HCEC 1CT (cell line): ENCODE results near the gene CYP46A1.
"Not testable (repeated sequence)": the region's sequence is repeated elsewhere in the genome, so short reads cannot be mapped to it uniquely, and the experiment has no call there.

Experiments used
- DNase-seq: peaks from one replicate; pipeline ENCODE4 v3.0.0-alpha.2; 2017

CYP46A1 gene

GRCh38 chr14:99748529-99748928 is 64.4 kb downstream of the CYP46A1 start:
- no peak for DNase-seq

GRCh38 chr14:99749142-99749541 is 65.0 kb downstream of the CYP46A1 start:
- DNase-seq: no peak

- no peak for DNase-seq
These were observed 65.9 kb downstream of the CYP46A1 start for GRCh38 chr14:99749763-99750715.

- no peak for DNase-seq
These were observed 66.8 kb downstream of the CYP46A1 start for GRCh38 chr14:99750746-99751450.

- peak; percentile 55 for DNase-seq
These were observed 67.7 kb downstream of the CYP46A1 start for GRCh38 chr14:99751539-99752485.

- DNase-seq: peak; percentile 77
These were observed 68.5 kb downstream of the CYP46A1 start for GRCh38 chr14:99752486-99753121.

- no peak for DNase-seq
These were observed 69.4 kb downstream of the CYP46A1 start for GRCh38 chr14:99753225-99754140.

- peak; percentile 44 for DNase-seq
These were observed 70.3 kb downstream of the CYP46A1 start for GRCh38 chr14:99754141-99755067.

- no peak for DNase-seq
These were observed 70.9 kb downstream of the CYP46A1 start for GRCh38 chr14:99755068-99755405.

GRCh38 chr14:99755629-99756603 is 71.8 kb downstream of the CYP46A1 start:
- DNase-seq: peak; percentile 91

GRCh38 chr14:99756796-99757195 is 72.7 kb downstream of the CYP46A1 start:
- no peak for DNase-seq

GRCh38 chr14:99757331-99758070 is 73.4 kb downstream of the CYP46A1 start:
- peak; percentile 99 for DNase-seq

GRCh38 chr14:99758121-99758821 is 74.2 kb downstream of the CYP46A1 start:
- DNase-seq: peak; percentile 97

GRCh38 chr14:99758872-99759545 is 74.9 kb downstream of the CYP46A1 start:
- DNase-seq: no peak

GRCh38 chr14:99759546-99759925 is 75.4 kb downstream of the CYP46A1 start:
- DNase-seq: no peak

- no peak for DNase-seq
These were observed 76.7 kb downstream of the CYP46A1 start for GRCh38 chr14:99760817-99761216.

- not testable (repeated sequence) for DNase-seq
These were observed 78.8 kb downstream of the CYP46A1 start for GRCh38 chr14:99762911-99763310.
